D721Med (cell line): ENCODE results near the gene PCNT.
"Not testable (repeated sequence)": the region's sequence is repeated elsewhere in the genome, so short reads cannot be mapped to it uniquely, and the experiment has no call there.

Source experiments
- DNase-seq: peaks from one replicate; pipeline ENCODE4 v3.0.0; 2011; ENCODE audit warnings: low spot score; ENCODE audit not compliant: insufficient read length
- FAIRE-seq: peaks from 2 replicates; lab custom pipeline; 2011; peaks lifted over from hg19 to GRCh38; lab: Jason Lieb, UNC
- CTCF ChIP-seq: IDR thresholded peaks from 2 replicates; pipeline ENCODE4 v1.5.1; 2012; ENCODE audit warnings: mild to moderate bottlenecking, control low read depth; ENCODE audit not compliant: insufficient read depth; ENCODE audit errors: missing control alignments

Gene PCNT

GRCh38 chr21:46441961-46442498 lies 118.1 kb downstream of the PCNT start:
- TF ChIP-seq CTCF: no peak
- FAIRE-seq: no peak
- DNase-seq: no peak

DNA sequence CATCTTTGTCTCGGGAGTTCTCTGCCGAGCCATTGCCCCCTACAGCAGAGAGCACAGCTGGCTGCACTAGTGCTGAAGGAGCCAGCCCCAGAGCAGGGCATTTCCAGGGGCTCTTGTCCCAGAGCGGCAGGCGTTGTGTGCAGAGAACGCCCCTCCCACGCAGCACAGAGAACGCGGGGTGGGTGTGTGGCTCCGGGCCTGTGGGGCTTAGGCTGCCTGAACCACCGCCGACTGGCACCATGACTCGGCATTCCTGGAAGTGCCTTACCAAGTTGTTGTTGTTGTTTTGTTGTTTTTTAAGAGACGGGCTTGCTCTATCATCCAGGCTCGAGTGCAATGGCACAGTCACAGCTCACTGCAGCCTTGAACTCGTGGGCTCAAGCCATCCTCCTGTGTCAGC lies 119.0 kb downstream of the PCNT start:
- TF ChIP-seq CTCF: no peak
- DNase-seq (no peak), FAIRE-seq (no peak)

GRCh38 chr21:46443910-46444309 lies 120.0 kb downstream of the PCNT start:
- TF ChIP-seq CTCF: no peak
- FAIRE-seq (no peak), DNase-seq (no peak)

- DNase-seq: no peak
- FAIRE-seq: no peak
- TF ChIP-seq CTCF: no peak
Measured at GRCh38 chr21:46448108-46448507, 124.2 kb downstream of the PCNT start.

- DNase-seq, FAIRE-seq: not testable (repeated sequence)
Measured at GRCh38 chr21:46448855-46449254, 124.9 kb downstream of the PCNT start.

GRCh38 chr21:46452710-46453109 lies 128.8 kb downstream of the PCNT start:
- DNase-seq (no peak), FAIRE-seq (no peak)
- TF ChIP-seq CTCF: no peak

GRCh38 chr21:46454142-46454541 lies 130.2 kb downstream of the PCNT start:
- FAIRE-seq: no peak
- DNase-seq: no peak
- no peak for TF ChIP-seq CTCF

DNA sequence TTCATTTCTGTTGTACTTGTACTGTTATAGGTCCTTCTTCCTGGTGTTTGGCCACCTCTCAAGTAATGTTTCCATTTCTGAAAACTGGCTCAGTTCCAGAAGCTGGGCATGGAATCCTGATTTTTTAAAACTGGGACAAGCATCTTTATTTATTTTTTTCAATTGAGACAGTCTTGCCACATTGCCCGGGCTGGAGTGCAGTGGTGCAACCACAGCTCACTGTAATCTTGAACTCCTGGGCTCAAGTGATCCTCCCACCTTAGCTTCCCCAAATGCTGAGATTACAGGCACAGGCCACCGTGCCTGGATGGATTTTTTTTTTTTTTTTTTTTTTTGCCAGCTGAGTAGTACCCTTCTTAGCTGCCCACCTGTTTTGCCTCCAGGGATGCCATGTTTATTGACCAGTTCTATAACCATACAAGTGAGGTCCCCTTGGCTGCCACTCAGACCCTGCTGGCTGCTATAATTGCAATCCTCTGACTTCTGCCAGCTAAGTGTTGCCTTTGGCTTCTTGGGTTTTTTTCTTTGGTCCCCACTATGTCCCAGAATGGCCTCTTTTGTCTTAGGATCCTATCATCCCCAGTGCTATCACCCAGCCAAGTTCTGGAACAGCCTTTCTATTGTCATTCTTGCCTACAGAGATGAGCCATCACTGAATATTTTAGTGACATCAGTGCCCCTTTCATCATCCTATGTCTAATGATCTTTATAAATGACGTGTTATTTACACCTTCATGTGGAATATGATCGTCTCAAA lies 130.9 kb downstream of the PCNT start:
- FAIRE-seq: no peak
- no peak for TF ChIP-seq CTCF
- no peak for DNase-seq
